ENCODE measurements around the gene PEMT.

Gene PEMT

DNA sequence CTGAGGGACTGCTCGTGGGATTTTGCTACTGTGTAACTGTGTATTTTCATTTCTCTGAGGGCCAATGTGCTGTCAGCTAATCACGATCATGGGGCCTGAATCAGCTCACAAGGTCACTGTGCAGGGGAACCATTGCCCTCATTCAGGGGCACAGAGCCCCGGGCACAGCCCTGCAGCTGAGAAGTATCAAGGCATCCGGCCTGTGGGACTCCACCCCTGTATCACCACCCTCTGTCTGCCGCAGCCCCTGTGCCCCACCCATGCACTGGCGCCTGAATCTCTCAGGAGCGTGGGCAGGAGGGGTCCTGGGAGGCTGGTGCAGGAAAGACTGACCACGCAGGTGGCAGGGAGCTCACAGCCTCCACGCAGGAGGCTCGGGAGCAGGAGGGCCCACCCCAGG is 51.9 kb downstream of the PEMT start:
- DNase-seq = no peak
- no CpG with 5 or more reads among the region's 10 CpGs for WGBS (ENCODE audit: extremely low coverage, insufficient coverage, insufficient read length)
- Histone ChIP-seq H2BK5ac (ENCODE audit: low read depth, low read length, poor library complexity) (no peak overlapping the region), H2BK120ac (ENCODE audit: insufficient read depth, low read length, poor library complexity) (no peak overlapping the region), H3K4me1 (ENCODE audit: control insufficient read depth in 1 of 2, insufficient read depth in 2 of 2, low read length in 2 of 2) (no peaks in the 10 kb centered on the region), H3K79me1 (ENCODE audit: low read length) (no peaks in the 10 kb centered on the region), H3K4me2 (ENCODE audit: low read length) (no peak overlapping the region), H3K9me3 (ENCODE audit: insufficient read depth, low read depth, low read length) (no peaks in the 10 kb centered on the region), H3K4ac (ENCODE audit: low read depth, low read length) (no peak overlapping the region), H2BK12ac (ENCODE audit: low read length) (no peak overlapping the region), H3K18ac (ENCODE audit: low read length) (no peak overlapping the region), H3K27ac (ENCODE audit: low read depth, low read length) (no peak overlapping the region), H3K27me3 (ENCODE audit: insufficient read depth, low read length) (no peaks in the 10 kb centered on the region), H3K14ac (ENCODE audit: low read length) (no peak overlapping the region), H3K9ac (ENCODE audit: low read length) (no peak overlapping the region), H3K4me3 (ENCODE audit: low read depth, low read length) (no peak overlapping the region), H2AFZ (ENCODE audit: insufficient read depth, low read length, poor library complexity) (no peak overlapping the region), H4K8ac (ENCODE audit: low read depth, low read length) (no peak overlapping the region), H4K12ac (ENCODE audit: low read depth, low read length) (no peak overlapping the region), H3K79me2 (ENCODE audit: control insufficient read depth, insufficient read depth, low read length, poor library complexity) (no peaks in the 10 kb centered on the region), H2AK5ac (ENCODE audit: low read length) (no peak overlapping the region), H4K91ac (ENCODE audit: low read depth, low read length) (no peak overlapping the region), H3K36me3 (ENCODE audit: control insufficient read depth in 1 of 2, insufficient read depth in 2 of 2, low read length in 2 of 2) (no peaks in the 10 kb centered on the region), H3K23ac (ENCODE audit: low read length) (no peak overlapping the region)

DNA sequence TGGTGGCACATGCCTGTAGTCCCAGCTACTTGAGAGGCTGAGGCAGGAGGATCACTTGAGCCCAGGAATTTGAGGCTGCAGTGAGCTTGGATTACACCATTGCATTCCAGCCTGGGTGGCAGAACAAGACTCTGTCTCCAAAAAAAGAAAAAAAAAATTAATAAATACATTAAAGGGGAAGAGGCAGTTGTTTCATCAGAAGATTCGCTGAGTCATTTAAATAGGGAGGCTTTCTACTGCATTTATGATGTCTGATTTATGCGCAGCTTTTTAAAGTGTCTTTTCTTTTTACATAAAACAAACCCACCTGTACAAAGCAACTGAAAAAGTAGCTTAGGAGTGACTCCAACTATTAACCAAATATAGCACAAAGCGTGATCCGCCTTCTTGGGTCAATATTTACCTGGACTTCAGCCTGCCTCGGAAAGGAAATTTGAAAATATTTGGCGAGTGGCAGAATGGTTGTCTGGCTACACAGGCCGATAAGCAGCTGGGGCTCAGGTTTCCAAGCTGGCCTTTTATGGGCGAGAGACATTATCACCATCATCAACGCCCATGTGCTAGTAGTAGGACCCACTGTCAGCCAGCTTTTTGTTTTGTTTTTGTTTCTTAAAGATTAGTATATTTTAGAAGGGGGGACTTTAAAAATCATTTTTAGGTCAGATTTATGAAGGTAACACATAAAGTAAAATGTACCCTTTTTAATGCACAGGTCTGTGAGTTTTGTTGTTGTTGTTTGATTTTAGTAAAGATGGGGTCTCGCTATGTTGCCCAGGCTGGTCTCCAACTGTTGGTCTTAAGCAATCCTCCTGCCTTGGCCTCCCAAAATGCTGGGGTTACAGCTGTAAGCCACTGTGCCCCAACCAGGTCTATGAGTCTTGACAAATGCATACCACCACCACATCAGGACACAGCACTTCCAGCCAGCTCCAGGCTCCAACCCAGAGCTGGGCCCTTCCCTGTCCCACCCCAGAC is 52.8 kb downstream of the PEMT start:
- Histone ChIP-seq H3K18ac (ENCODE audit: low read length) (no peak overlapping the region), H3K79me1 (ENCODE audit: low read length) (no peaks in the 10 kb centered on the region), H3K9me3 (ENCODE audit: insufficient read depth, low read depth, low read length) (no peaks in the 10 kb centered on the region), H3K4me3 (ENCODE audit: low read depth, low read length) (no peak overlapping the region), H4K8ac (ENCODE audit: low read depth, low read length) (no peak overlapping the region), H4K12ac (ENCODE audit: low read depth, low read length) (no peak overlapping the region), H2AK5ac (ENCODE audit: low read length) (no peak overlapping the region), H3K36me3 (ENCODE audit: control insufficient read depth in 1 of 2, insufficient read depth in 2 of 2, low read length in 2 of 2) (no peaks in the 10 kb centered on the region), H3K9ac (ENCODE audit: low read length) (no peak overlapping the region), H4K91ac (ENCODE audit: low read depth, low read length) (no peak overlapping the region), H3K79me2 (ENCODE audit: control insufficient read depth, insufficient read depth, low read length, poor library complexity) (no peaks in the 10 kb centered on the region), H3K4me1 (ENCODE audit: control insufficient read depth in 1 of 2, insufficient read depth in 2 of 2, low read length in 2 of 2) (no peaks in the 10 kb centered on the region), H3K27ac (ENCODE audit: low read depth, low read length) (no peak overlapping the region), H3K4me2 (ENCODE audit: low read length) (no peak overlapping the region), H2AFZ (ENCODE audit: insufficient read depth, low read length, poor library complexity) (no peak overlapping the region), H2BK12ac (ENCODE audit: low read length) (no peak overlapping the region), H3K23ac (ENCODE audit: low read length) (no peak overlapping the region), H2BK5ac (ENCODE audit: low read depth, low read length, poor library complexity) (no peak overlapping the region), H3K14ac (ENCODE audit: low read length) (no peak overlapping the region), H3K27me3 (ENCODE audit: insufficient read depth, low read length) (no peaks in the 10 kb centered on the region), H2BK120ac (ENCODE audit: insufficient read depth, low read length, poor library complexity) (no peak overlapping the region), H3K4ac (ENCODE audit: low read depth, low read length) (no peak overlapping the region)
- no peak for DNase-seq
- WGBS (ENCODE audit: extremely low coverage, insufficient coverage, insufficient read length) = no CpG with 5 or more reads among the region's 10 CpGs

DNA sequence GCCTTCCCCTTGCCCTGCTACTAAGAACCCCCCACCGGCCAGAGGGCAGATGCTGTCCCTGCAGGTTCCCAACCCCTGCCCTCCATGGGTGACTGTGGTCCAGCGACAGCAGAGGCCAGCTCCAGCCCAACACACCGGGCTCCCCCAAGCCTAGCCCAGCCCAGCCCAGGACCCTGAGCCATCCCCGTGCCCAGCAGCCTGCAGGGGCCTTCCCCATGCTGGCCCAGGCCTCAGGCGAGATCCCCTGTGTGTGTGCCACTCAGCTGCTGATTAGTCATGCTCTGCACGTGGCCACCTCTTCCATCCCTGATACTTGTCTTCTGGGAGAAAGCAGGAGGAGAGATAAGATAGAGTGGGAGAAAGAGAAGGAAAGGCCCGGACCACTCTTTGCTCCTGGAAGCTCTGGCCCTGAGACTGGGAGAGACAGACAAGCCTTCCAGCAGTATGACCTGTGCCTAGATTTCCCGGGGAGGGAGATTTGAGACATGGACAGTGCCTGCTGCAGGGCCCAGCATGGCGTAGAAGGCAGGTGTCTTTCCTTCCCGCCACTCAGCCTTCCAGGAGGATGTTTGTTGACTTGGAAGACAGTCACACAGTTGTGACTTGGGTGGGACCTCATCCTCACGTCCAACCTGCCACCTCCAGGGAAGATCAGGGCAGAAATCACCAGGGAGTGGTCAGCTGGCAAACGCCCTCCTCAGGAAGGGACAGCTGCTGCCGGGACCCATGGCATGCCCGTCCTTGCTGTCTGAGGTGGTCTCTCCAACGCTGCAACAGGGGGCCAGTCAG is 54.0 kb downstream of the PEMT start:
- WGBS (ENCODE audit: extremely low coverage, insufficient coverage, insufficient read length) = no CpG with 5 or more reads among the region's 15 CpGs
- Histone ChIP-seq H3K27me3 (ENCODE audit: insufficient read depth, low read length) (no peaks in the 10 kb centered on the region), H3K79me1 (ENCODE audit: low read length) (no peaks in the 10 kb centered on the region), H4K91ac (ENCODE audit: low read depth, low read length) (no peak overlapping the region), H3K4me2 (ENCODE audit: low read length) (no peak overlapping the region), H2BK120ac (ENCODE audit: insufficient read depth, low read length, poor library complexity) (no peak overlapping the region), H4K12ac (ENCODE audit: low read depth, low read length) (no peak overlapping the region), H3K18ac (ENCODE audit: low read length) (no peak overlapping the region), H2AFZ (ENCODE audit: insufficient read depth, low read length, poor library complexity) (no peak overlapping the region), H2AK5ac (ENCODE audit: low read length) (no peak overlapping the region), H3K4me3 (ENCODE audit: low read depth, low read length) (no peak overlapping the region), H3K4me1 (ENCODE audit: control insufficient read depth in 1 of 2, insufficient read depth in 2 of 2, low read length in 2 of 2) (no peaks in the 10 kb centered on the region), H3K27ac (ENCODE audit: low read depth, low read length) (no peak overlapping the region), H2BK5ac (ENCODE audit: low read depth, low read length, poor library complexity) (no peak overlapping the region), H3K9me3 (ENCODE audit: insufficient read depth, low read depth, low read length) (no peaks in the 10 kb centered on the region), H3K4ac (ENCODE audit: low read depth, low read length) (no peak overlapping the region), H3K36me3 (ENCODE audit: control insufficient read depth in 1 of 2, insufficient read depth in 2 of 2, low read length in 2 of 2) (no peaks in the 10 kb centered on the region), H4K8ac (ENCODE audit: low read depth, low read length) (no peak overlapping the region), H2BK12ac (ENCODE audit: low read length) (no peak overlapping the region), H3K14ac (ENCODE audit: low read length) (no peak overlapping the region), H3K9ac (ENCODE audit: low read length) (no peak overlapping the region), H3K23ac (ENCODE audit: low read length) (no peak overlapping the region), H3K79me2 (ENCODE audit: control insufficient read depth, insufficient read depth, low read length, poor library complexity) (no peaks in the 10 kb centered on the region)
- DNase-seq = no peak

DNA sequence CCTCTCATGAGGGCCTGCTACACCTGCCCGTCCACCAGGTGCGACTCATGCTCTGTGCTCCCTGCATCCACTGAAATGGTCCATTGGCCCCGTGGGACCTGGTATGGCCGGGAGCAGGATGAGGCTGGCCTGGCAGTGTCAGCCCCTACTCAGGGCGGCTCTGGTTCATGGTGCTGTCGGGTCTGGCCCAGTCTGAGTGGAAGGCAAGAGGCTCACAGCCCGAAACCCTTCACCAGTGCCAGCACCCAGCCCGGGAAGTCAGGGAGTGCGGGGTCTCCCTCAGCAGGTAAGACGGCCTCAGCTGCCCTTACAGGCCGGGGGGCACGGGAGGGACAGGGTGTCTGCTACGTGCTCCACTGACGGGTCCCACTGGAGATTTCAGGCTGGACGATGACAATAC is 54.8 kb downstream of the PEMT start:
- DNase-seq = no peak
- H2BK12ac ChIP-seq (ENCODE audit: low read length) = no peak overlapping the region
- H2BK5ac ChIP-seq (ENCODE audit: low read depth, low read length, poor library complexity) = no peak overlapping the region
- H2AFZ ChIP-seq (ENCODE audit: insufficient read depth, low read length, poor library complexity) = no peak overlapping the region
- no peaks in the 10 kb centered on the region for H3K27me3 ChIP-seq (ENCODE audit: insufficient read depth, low read length)
- no peak overlapping the region for H2AK5ac ChIP-seq (ENCODE audit: low read length)
- no CpG with 5 or more reads among the region's 15 CpGs for WGBS (ENCODE audit: extremely low coverage, insufficient coverage, insufficient read length)
- H4K12ac ChIP-seq (ENCODE audit: low read depth, low read length) = no peak overlapping the region
- H3K4ac ChIP-seq (ENCODE audit: low read depth, low read length) = no peak overlapping the region
- H4K91ac ChIP-seq (ENCODE audit: low read depth, low read length) = no peak overlapping the region
- H3K4me3 ChIP-seq (ENCODE audit: low read depth, low read length) = no peak overlapping the region
- no peak overlapping the region for H3K14ac ChIP-seq (ENCODE audit: low read length)
- no peak overlapping the region for H3K18ac ChIP-seq (ENCODE audit: low read length)
- no peaks in the 10 kb centered on the region for H3K36me3 ChIP-seq (ENCODE audit: control insufficient read depth in 1 of 2, insufficient read depth in 2 of 2, low read length in 2 of 2)
- H3K4me2 ChIP-seq (ENCODE audit: low read length) = no peak overlapping the region
- no peaks in the 10 kb centered on the region for H3K79me2 ChIP-seq (ENCODE audit: control insufficient read depth, insufficient read depth, low read length, poor library complexity)
- no peaks in the 10 kb centered on the region for H3K4me1 ChIP-seq (ENCODE audit: control insufficient read depth in 1 of 2, insufficient read depth in 2 of 2, low read length in 2 of 2)
- no peak overlapping the region for H3K9ac ChIP-seq (ENCODE audit: low read length)
- no peak overlapping the region for H4K8ac ChIP-seq (ENCODE audit: low read depth, low read length)
- H3K27ac ChIP-seq (ENCODE audit: low read depth, low read length) = no peak overlapping the region
- H3K23ac ChIP-seq (ENCODE audit: low read length) = no peak overlapping the region
- H3K9me3 ChIP-seq (ENCODE audit: insufficient read depth, low read depth, low read length) = no peaks in the 10 kb centered on the region
- H2BK120ac ChIP-seq (ENCODE audit: insufficient read depth, low read length, poor library complexity) = no peak overlapping the region
- no peaks in the 10 kb centered on the region for H3K79me1 ChIP-seq (ENCODE audit: low read length)
